ENCODE measurements around the gene SRRM4.

DNA sequence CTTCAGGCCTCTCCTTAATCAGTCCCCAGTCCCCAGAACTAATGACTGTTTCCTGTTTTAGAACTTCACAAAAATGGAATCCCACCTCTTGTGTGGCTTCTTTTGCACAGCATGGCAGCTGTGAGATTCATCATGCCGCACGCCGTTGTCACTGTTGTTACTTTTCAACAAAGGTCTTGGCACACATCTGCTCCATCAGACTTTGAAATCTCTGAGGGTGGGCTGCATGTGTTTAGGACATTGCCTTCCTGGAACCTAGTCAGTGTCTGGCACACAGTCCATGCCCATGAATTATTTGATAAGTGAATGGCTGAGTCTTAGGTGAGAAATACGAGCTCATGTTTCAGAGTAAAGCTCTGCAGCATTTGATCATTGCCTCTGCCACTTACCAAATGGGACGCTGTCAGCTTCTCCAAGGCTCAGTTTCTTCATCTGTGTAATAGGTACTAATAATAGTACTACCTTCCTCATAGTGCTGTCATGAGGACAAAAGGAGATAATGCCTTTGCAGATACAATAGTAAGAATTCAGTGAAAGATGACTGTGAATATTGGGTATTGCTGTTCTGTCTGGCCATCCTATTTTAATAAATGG lies 90.4 kb downstream of the SRRM4 start:
- TF ChIP-seq CTCF (IDR thresholded peaks at IDR 0.05; ENCODE audit: low read depth, low read length, missing input control) (no peak), MAX (IDR thresholded peaks at IDR 0.05) (no peak), YY1 (IDR thresholded peaks at IDR 0.05) (no peak), SP1 (IDR thresholded peaks at IDR 0.05) (no peak), JUND (IDR thresholded peaks at IDR 0.05) (no peak), RAD21 (IDR thresholded peaks at IDR 0.05) (no peak), ATF3 (IDR thresholded peaks at IDR 0.05) (no peak), HNF4A (conservative IDR thresholded peaks at IDR 0.05) (no peak), EGR1 (IDR thresholded peaks at IDR 0.05; ENCODE audit: low read depth in 2 of 2) (no peak)
- TF ChIP-seq, protein P1, sequence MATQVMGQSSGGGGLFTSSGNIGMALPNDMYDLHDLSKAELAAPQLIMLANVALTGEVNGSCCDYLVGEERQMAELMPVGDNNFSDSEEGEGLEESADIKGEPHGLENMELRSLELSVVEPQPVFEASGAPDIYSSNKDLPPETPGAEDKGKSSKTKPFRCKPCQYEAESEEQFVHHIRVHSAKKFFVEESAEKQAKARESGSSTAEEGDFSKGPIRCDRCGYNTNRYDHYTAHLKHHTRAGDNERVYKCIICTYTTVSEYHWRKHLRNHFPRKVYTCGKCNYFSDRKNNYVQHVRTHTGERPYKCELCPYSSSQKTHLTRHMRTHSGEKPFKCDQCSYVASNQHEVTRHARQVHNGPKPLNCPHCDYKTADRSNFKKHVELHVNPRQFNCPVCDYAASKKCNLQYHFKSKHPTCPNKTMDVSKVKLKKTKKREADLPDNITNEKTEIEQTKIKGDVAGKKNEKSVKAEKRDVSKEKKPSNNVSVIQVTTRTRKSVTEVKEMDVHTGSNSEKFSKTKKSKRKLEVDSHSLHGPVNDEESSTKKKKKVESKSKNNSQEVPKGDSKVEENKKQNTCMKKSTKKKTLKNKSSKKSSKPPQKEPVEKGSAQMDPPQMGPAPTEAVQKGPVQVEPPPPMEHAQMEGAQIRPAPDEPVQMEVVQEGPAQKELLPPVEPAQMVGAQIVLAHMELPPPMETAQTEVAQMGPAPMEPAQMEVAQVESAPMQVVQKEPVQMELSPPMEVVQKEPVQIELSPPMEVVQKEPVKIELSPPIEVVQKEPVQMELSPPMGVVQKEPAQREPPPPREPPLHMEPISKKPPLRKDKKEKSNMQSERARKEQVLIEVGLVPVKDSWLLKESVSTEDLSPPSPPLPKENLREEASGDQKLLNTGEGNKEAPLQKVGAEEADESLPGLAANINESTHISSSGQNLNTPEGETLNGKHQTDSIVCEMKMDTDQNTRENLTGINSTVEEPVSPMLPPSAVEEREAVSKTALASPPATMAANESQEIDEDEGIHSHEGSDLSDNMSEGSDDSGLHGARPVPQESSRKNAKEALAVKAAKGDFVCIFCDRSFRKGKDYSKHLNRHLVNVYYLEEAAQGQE (IDR thresholded peaks at IDR 0.05) = no peak

Data from liver (tissue), 3 donors.